Upper lobe of right lung (tissue), 1 donor: ENCODE measurements around the gene MAP3K6. TPM values are rescaled to one million over a fixed set of nuclear protein-coding genes. Genes with fewer than 3 reads are reported as not detected.
A peak's percentile ranks its signal among the peaks of the same experiment; 100 is the strongest.

Experiments
- ATAC-seq: fragments of 200-7000 bp; cut with Tn5 transposase; one replicate; pipeline ENCODE4 v1.9.1; 2020; ENCODE audit warnings: mild to moderate bottlenecking, moderate library complexity
- DNase-seq: peaks from one replicate; pipeline ENCODE4 v3.0.0-alpha.2; 2020
- H3K27ac ChIP-seq: fragments of 200-600 bp; one replicate; pipeline ENCODE4 v1.8.0; 2022
- H3K27me3 ChIP-seq: fragments of 200-600 bp; one replicate; pipeline ENCODE4 v1.8.0; 2022; ENCODE audit warnings: mild to moderate bottlenecking
- H3K36me3 ChIP-seq: fragments of 200-600 bp; one replicate; pipeline ENCODE4 v1.8.0; 2022
- H3K4me1 ChIP-seq: fragments of 200-600 bp; one replicate; pipeline ENCODE4 v1.8.0; 2022
- H3K4me3 ChIP-seq: fragments of 200-600 bp; one replicate; pipeline ENCODE4 v1.8.0; 2022; ENCODE audit warnings: mild to moderate bottlenecking
- H3K9me3 ChIP-seq: fragments of 200-600 bp; one replicate; pipeline ENCODE4 v1.8.0; 2022
- CTCF ChIP-seq: fragments of 200-600 bp; IDR thresholded peaks from one replicate; pipeline ENCODE4 v1.8.0; 2022; ENCODE audit warnings: antibody characterized with exemption
- intact Hi-C: fragments of 100-400 bp; cut with DNase I; formaldehyde crosslinking; loops from one replicate; pipeline ENCODE4 v1.11.0; 2022
- total RNA-seq: library from RNA; stranded (reverse); fragmentation: NEBNext Ultra II Directional; extraction: Animal tissue kit (Norgen Biotek cat#: 25700); gene quantifications from one replicate; pipeline ENCODE4 v1.2.1, GENCODE V29; 2021
- donor health status: DM: no; HTN: yes; CAD: no; lungs with severe emphysema.

Gene MAP3K6
- total RNA-seq, 1 donor from 2014 or later, result 144 TPM

- peaks cover 89% of the 10 kb centered on the region for H3K36me3 ChIP-seq
- TF ChIP-seq CTCF, result no peak
- H3K4me3 ChIP-seq, result no peak overlapping the region
- peaks cover 20% of the 10 kb centered on the region for H3K4me1 ChIP-seq
- intact Hi-C loops, result no loop called here
- H3K27me3 ChIP-seq, result no peaks in the 10 kb centered on the region
- H3K27ac ChIP-seq, result no peak overlapping the region
- no peaks in the 10 kb centered on the region for H3K9me3 ChIP-seq
- DNase-seq (no peak), ATAC-seq (no peak)
Measured at GRCh38 chr1:27330786-27331185, 36.0 kb downstream of the MAP3K6 start.

GRCh38 chr1:27327964-27328363 is 38.8 kb downstream of the MAP3K6 start:
- Histone ChIP-seq H3K4me1 (peaks cover 36% of the 10 kb centered on the region), H3K27ac (no peak overlapping the region), H3K27me3 (no peaks in the 10 kb centered on the region), H3K4me3 (no peak overlapping the region), H3K36me3 (peaks cover 72% of the 10 kb centered on the region), H3K9me3 (no peaks in the 10 kb centered on the region)
- no peak for ATAC-seq
- no peak for DNase-seq
- no peak for TF ChIP-seq CTCF
- intact Hi-C loops, result no loop called here

GRCh38 chr1:27325286-27325685 is 41.5 kb downstream of the MAP3K6 start:
- no peaks in the 10 kb centered on the region for H3K9me3 ChIP-seq
- intact Hi-C loops, result no loop called here
- peaks cover 45% of the 10 kb centered on the region for H3K36me3 ChIP-seq
- no peak overlapping the region for H3K4me3 ChIP-seq
- H3K27me3 ChIP-seq, result no peaks in the 10 kb centered on the region
- no peak for DNase-seq
- TF ChIP-seq CTCF, result no peak
- no peak for ATAC-seq
- H3K4me1 ChIP-seq, result peaks cover 31% of the 10 kb centered on the region
- no peak overlapping the region for H3K27ac ChIP-seq

- H3K4me3 ChIP-seq, result peak overlapping the region; percentile 96
- TF ChIP-seq CTCF, result no peak
- no peaks in the 10 kb centered on the region for H3K9me3 ChIP-seq
- ATAC-seq (no peak), DNase-seq (no peak)
- H3K27me3 ChIP-seq, result no peaks in the 10 kb centered on the region
- H3K4me1 ChIP-seq, result peaks cover 31% of the 10 kb centered on the region
- H3K36me3 ChIP-seq, result peaks cover 25% of the 10 kb centered on the region
- intact Hi-C loops, result no loop called here
- peak overlapping the region; percentile 95 for H3K27ac ChIP-seq
Measured at GRCh38 chr1:27322569-27323240, 44.1 kb downstream of the MAP3K6 start.

GRCh38 chr1:27321813-27322568 is 44.8 kb downstream of the MAP3K6 start, which contains the start of gene TMEM222:
TSS of gene TMEM222 (plus strand) at chr1:27322163. CDS start at chr1:27322198, 35 bp downstream.
- Histone ChIP-seq H3K4me1 (peaks cover 30% of the 10 kb centered on the region), H3K27ac (peak within 1 kb of the TSS; percentile 95), H3K4me3 (peak within 1 kb of the TSS; percentile 96), H3K27me3 (no peaks in the 10 kb centered on the region), H3K36me3 (peaks cover 20% of the 10 kb centered on the region), H3K9me3 (no peaks in the 10 kb centered on the region)
- TF ChIP-seq CTCF, result peak; percentile 40
- peak; percentile 99 for DNase-seq
- ATAC-seq, result peak; percentile 99
- intact Hi-C loops, result no loop called here
